LNCaP clone FGC (cell line): Measurements from ENCODE around the gene COQ5.

Source experiments
- DNase-seq: peaks from one replicate; pipeline ENCODE4 v3.0.0-alpha.2; 2011; ENCODE audit warnings: low read depth
- H3K4me3 ChIP-seq: 2 replicates; pipeline ENCODE4 v1.5.1; 2011; ENCODE audit warnings: mild to moderate bottlenecking, low read depth, low read length, control low read depth
- TF ChIP-seq, protein P1 (sequence below): IDR thresholded peaks from 2 replicates; pipeline ENCODE4 v1.5.1; 2012; ENCODE audit warnings: mild to moderate bottlenecking; ENCODE audit not compliant: control insufficient read depth, insufficient read depth; ENCODE audit errors: extremely low read depth

The COQ5 gene

GRCh38 chr12:120557589-120557988, 28.6 kb upstream of the COQ5 start:
- DNase-seq, result no peak
- TF ChIP-seq, protein P1, sequence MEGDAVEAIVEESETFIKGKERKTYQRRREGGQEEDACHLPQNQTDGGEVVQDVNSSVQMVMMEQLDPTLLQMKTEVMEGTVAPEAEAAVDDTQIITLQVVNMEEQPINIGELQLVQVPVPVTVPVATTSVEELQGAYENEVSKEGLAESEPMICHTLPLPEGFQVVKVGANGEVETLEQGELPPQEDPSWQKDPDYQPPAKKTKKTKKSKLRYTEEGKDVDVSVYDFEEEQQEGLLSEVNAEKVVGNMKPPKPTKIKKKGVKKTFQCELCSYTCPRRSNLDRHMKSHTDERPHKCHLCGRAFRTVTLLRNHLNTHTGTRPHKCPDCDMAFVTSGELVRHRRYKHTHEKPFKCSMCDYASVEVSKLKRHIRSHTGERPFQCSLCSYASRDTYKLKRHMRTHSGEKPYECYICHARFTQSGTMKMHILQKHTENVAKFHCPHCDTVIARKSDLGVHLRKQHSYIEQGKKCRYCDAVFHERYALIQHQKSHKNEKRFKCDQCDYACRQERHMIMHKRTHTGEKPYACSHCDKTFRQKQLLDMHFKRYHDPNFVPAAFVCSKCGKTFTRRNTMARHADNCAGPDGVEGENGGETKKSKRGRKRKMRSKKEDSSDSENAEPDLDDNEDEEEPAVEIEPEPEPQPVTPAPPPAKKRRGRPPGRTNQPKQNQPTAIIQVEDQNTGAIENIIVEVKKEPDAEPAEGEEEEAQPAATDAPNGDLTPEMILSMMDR, result no peak
- no peak overlapping the region for H3K4me3 ChIP-seq

GRCh38 chr12:120554678-120555077, 25.7 kb upstream of the COQ5 start:
- TF ChIP-seq, protein P1, result no peak
- DNase-seq, result no peak
- H3K4me3 ChIP-seq, result no peak overlapping the region

- DNase-seq, result peak; percentile 56
- TF ChIP-seq, protein P1, result no peak
- peak overlapping the region; percentile 9; the same call in 1 of the 2 replicates for H3K4me3 ChIP-seq
These were observed 17.1 kb upstream of the COQ5 start for GRCh38 chr12:120546050-120546386.

DNA sequence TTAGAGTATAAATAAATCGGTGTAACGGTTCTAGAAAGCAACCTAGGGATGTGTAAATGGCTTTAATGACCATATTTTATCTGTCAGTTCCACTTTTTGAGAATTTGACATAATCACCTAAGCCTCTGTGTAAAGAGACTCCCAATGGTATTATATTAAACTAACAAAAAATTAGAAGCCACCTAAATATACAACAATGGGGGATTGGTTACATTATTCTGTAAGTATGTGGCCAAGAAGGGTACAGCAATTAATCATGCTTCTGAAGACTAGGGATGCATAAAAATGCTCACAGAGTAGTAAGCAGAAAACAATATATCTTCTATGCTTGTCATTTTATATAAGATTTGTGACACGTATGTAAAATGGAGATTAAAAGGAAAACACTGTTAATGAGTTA, 15.7 kb upstream of the COQ5 start:
- H3K4me3 ChIP-seq, result no peak overlapping the region
- TF ChIP-seq, protein P1, result no peak
- no peak for DNase-seq

GRCh38 chr12:120542166-120542565, 13.2 kb upstream of the COQ5 start:
- H3K4me3 ChIP-seq, result no peak overlapping the region
- no peak for DNase-seq
- TF ChIP-seq, protein P1, result no peak

DNA sequence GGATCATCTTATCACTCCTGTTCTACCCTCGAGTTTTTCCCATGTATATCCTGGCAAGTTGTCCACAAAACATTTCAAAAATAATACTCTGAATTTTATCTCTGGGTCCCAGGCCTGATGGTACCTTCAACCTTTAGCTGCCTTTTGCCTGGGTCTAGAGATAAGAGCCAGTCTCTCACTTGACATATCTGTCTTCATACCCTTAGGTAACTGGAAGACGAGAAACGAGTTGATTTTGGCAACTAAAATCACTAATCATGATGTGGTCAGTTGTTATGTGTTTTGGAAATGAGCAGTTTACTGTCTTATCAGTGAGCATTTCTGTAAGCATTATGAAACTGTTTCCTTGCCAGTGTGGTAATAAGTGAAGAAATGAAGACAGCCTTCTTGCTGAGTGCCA, 11.5 kb upstream of the COQ5 start:
- TF ChIP-seq, protein P1, result no peak
- no peak overlapping the region for H3K4me3 ChIP-seq
- no peak for DNase-seq

DNA sequence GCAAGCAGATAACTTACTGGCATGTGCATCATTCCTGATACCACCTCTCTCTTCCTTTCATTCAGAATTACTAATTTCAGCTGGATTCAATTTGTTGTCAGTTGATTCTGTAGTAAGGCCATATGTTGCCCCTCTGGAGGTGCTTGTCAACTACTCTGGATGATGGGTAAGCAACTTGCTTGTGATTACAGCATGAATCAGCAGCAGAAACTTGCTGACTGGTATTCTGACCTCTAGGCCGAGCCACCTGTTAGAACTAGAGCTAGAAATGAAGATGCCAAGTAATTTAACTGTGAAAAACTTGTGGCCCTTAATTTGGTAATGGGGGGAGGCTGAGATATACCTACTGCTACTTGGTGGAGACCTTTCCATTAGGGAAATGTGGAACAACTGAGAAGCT, 10.3 kb upstream of the COQ5 start:
- no peak overlapping the region; the same call in 1 of the 2 replicates for H3K4me3 ChIP-seq
- DNase-seq, result no peak
- TF ChIP-seq, protein P1, result no peak
